Cerebellar cortex (tissue), 1 donor: ENCODE measurements around the gene ZCCHC24.

Experiments
- DNase-seq: peaks from one replicate; pipeline ENCODE4 v3.0.0-alpha.2; 2015; ENCODE audit warnings: low spot score

ZCCHC24 gene

GRCh38 chr10:79445161-79445976 is at the start of gene ZCCHC24:
TSS of gene ZCCHC24 (minus strand) at chr10:79445624. CDS start at chr10:79445440, 184 bp downstream.
- peak; percentile 89 for DNase-seq

DNA sequence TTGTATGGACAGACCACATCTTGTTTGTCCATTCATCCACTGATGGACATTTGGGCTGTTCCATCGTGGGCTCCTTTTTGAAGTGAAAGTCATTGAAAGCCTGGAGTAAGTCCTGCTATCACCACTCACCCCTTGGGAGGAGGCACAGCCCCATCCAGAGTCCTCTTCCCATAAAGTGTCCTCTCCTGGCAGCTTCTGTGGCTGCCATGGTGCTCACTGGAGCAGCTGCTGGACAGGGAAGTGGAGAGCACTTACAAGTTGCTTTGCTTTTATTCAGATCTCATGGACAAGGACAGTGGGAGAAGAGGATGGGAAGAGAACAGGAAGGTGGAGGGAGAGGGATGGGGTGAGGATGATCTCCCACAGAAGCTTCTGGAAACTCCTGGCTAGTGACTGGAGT is 48.4 kb upstream of the ZCCHC24 start:
- no peak for DNase-seq

- no peak for DNase-seq
Measured at GRCh38 chr10:79492839-79493238, 47.4 kb upstream of the ZCCHC24 start.

DNA sequence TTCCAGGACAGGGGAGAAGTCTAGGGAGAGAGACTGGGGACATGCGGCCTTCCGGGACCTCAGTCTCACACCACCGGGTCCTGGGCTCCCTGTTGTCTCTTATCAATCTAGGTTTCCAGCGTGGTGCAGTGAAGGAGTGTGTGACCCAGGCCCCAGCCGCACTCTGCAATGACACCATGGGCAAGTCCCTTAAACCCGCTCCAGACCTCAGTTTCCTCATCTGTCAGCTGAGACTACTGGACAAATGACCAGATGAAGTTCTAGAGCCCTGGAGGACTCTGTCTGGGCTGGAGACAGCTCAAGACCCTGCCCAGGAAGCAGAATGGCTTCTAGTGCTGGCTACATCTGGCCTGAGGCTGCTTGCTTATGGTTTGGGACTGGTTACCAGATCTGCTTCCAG is 46.8 kb upstream of the ZCCHC24 start:
- DNase-seq, result no peak

DNA sequence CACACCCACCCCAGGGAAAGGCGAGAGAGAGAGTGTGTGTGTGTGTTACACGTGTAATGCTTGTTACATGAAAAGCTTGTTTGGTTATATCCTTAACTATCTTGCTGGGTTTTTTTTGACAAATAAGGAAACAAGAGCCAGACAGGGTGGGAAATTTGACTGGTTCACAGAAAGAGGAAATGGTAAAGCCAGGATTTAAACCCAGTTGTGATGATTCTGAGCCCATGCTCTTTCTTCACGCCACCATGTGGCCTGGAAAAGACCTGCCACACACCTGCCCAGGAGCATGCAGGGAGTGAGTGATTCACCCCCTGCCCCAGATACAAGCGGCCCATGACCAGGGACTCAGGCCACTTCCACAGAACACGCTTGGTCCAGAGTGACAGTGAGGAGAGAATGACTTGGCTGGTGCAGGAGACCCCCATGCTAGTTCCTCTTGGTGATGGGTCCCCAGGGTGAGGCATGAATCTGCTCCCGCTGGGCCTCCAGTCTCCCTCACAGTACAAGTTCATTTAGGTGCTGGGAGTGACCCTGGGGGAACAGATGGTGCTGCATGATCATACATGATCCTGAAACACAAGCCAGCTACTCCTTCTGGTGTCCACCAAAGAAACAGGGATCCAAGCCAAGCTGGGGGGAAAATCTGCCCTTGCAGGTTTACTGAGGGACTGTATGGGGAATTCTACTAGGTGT is 45.9 kb upstream of the ZCCHC24 start:
- DNase-seq, result peak; percentile 16

- no peak for DNase-seq
Measured at GRCh38 chr10:79490400-79491142, 45.1 kb upstream of the ZCCHC24 start.

DNA sequence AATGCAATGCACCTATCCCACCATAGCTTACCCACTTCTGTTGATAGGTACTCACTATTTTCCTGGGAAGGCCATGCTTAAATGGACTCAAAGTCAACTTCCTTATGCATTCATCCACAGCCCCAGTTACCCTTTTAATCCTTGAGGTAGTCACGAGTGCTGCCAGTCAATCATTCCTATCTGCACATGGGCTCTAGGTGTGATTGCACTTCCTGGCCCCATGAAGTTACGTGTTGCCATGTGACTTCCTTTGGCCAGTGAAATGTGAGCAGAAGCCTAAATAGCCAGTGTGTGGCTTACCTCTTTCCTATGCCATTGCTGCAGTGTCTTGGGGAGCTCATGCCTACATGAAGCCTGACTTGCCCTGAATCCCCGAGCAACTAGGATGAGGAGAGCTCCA is 43.4 kb upstream of the ZCCHC24 start:
- no peak for DNase-seq

- DNase-seq, result no peak
Measured at GRCh38 chr10:79488336-79488735, 42.9 kb upstream of the ZCCHC24 start.

- peak; percentile 57 for DNase-seq
Measured at GRCh38 chr10:79487296-79488194, 42.1 kb upstream of the ZCCHC24 start.

- no peak for DNase-seq
Measured at GRCh38 chr10:79484476-79484875, 39.1 kb upstream of the ZCCHC24 start.

DNA sequence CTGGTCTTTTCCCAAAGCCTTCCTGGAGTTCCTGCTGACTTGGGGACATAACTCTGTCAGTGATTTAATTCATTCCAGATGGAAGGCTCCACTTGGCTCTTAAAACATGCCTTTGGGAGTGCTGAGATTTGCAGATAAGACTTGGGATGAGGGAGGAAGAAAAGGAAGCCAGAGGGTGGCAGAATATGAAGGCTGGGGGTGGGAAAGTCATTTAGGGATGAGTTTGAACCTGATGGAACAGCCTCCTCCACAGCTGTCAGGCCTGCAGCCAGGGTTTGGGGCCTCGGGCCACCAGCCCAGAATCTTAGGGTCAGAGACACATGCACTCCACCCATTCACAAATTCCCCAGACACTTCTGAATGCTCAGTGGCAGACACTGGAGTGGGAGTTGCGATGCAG is 38.5 kb upstream of the ZCCHC24 start:
- DNase-seq, result no peak

DNA sequence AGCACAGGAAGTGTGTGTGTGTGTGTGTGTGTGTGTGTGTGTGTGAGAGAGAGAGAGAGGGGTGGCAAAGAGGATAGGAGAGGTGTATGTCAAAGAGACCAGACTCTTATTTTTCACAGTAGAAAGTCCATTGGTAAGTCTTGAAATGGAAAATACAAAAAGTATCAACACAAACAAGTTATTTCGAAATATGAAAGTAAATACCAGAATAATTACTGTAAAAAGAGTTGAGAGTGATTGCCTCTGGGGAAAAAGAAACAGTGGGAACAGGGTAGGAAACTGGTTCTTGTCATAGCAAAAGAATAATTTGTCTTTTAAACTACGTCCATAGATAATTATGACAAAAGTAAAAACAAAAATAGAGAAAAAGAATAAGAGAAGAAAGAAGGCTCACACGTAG is 37.9 kb upstream of the ZCCHC24 start:
- no peak for DNase-seq

DNA sequence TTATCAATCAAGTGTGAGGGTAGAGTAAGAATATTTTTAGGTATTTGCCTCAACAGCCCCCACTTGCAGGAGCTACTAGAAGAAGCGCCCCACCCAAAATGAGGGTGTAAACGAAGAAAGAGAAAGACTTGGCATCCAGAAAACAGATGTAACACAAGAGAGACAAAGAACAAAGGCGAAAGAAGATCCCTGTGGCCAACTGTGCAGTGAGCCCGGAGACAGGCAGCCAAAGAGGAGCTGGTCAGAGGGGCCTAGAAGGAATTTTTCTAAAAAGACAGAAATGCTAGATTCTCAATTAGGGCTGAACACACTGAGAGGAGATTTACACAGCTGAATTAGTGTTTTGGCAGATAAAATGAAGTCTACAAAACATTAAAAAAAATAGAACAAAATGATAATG is 37.3 kb upstream of the ZCCHC24 start:
- DNase-seq, result no peak

DNA sequence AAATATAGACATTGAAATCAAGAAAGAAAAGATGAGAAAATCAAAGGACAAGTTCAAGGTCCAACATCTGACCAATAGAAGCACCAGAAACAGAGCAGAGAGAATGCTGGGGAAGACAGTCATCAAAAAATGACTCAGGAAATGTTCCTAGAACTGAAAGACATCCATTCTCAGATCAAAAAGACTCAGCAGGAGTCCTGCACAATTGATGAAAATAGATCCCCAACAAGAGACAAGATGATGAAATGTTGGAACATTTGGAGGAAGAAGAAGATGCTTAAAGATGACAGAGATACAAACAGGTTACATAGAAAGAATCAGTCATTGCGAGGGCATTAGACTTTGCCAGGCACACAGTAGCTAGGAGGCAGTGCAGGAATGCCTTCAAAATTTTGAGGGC is 36.9 kb upstream of the ZCCHC24 start:
- DNase-seq, result no peak

- DNase-seq, result no peak
Measured at GRCh38 chr10:79479283-79479909, 34.0 kb upstream of the ZCCHC24 start.

DNA sequence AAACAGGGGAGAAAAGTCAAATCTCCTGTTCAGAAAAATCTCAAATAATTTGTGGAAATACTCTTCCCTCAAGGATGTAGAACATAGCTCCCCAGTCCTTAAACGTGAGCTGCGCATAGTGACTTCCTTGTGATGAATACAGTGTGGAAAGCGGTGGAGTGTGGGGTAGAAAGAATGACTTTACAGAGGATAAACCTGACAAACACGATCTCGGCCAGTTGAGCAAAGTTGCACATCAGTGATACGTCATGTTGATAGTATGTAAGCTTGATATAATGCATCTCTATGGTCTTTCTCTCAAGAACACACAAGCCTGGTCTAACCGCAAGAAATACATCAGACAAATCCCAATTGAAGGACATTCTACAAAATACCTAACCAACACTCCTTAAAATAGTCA is 32.0 kb upstream of the ZCCHC24 start:
- no peak for DNase-seq

- no peak for DNase-seq
Measured at GRCh38 chr10:79476645-79477044, 31.2 kb upstream of the ZCCHC24 start.

- no peak for DNase-seq
Measured at GRCh38 chr10:79475877-79476276, 30.5 kb upstream of the ZCCHC24 start.

GRCh38 chr10:79475119-79475653 is 29.8 kb upstream of the ZCCHC24 start:
- no peak for DNase-seq

GRCh38 chr10:79473496-79474095 is 28.2 kb upstream of the ZCCHC24 start:
- no peak for DNase-seq

- no peak for DNase-seq
Measured at GRCh38 chr10:79472951-79473350, 27.5 kb upstream of the ZCCHC24 start.
